Sigmoid colon (tissue), 4 donors: ENCODE measurements around the gene MARCHF9.

Experiments used
- CTCF ChIP-seq, 4 experiments: fragments of 450-650 bp in 3 of 4; fragments of 200-600 bp in 1 of 4; IDR thresholded peaks; one replicate each; pipeline ENCODE4 v1.5.1; 2016 to 2019; ENCODE audit warnings: antibody characterized with exemption in 4 of 4, mild to moderate bottlenecking in 3 of 4, moderate library complexity in 2 of 4
- EP300 ChIP-seq, 4 donors: sonication (generic); formaldehyde crosslinking; IDR thresholded peaks; one replicate each; pipeline ENCODE4 v1.6.1; 2017; ENCODE audit warnings: antibody characterized with exemption in 4 of 4
- POLR2A ChIP-seq, 2 donors: fragments of 450-650 bp; IDR thresholded peaks; one replicate each; pipeline ENCODE4 v1.6.1; 2016; ENCODE audit warnings: antibody characterized with exemption in 2 of 2, mild to moderate bottlenecking in 2 of 2, moderate library complexity in 2 of 2
- POLR2AphosphoS5 ChIP-seq, 4 donors: sonication (generic); formaldehyde crosslinking; IDR thresholded peaks; one replicate each; pipeline ENCODE4 v1.6.1; 2017; ENCODE audit warnings: antibody characterized with exemption in 4 of 4

GRCh38 chr12:57765698-57766463, 11.0 kb downstream of the MARCHF9 start:
- no peak for TF ChIP-seq CTCF (IDR thresholded peaks at IDR 0.05)
- no peak for TF ChIP-seq POLR2AphosphoS5 (IDR thresholded peaks at IDR 0.05)
- TF ChIP-seq EP300 (IDR thresholded peaks at IDR 0.05): no peak
- no peak for TF ChIP-seq POLR2A (IDR thresholded peaks at IDR 0.05)
